Measurements from ENCODE around the gene POLR2E.

Gene POLR2E

DNA sequence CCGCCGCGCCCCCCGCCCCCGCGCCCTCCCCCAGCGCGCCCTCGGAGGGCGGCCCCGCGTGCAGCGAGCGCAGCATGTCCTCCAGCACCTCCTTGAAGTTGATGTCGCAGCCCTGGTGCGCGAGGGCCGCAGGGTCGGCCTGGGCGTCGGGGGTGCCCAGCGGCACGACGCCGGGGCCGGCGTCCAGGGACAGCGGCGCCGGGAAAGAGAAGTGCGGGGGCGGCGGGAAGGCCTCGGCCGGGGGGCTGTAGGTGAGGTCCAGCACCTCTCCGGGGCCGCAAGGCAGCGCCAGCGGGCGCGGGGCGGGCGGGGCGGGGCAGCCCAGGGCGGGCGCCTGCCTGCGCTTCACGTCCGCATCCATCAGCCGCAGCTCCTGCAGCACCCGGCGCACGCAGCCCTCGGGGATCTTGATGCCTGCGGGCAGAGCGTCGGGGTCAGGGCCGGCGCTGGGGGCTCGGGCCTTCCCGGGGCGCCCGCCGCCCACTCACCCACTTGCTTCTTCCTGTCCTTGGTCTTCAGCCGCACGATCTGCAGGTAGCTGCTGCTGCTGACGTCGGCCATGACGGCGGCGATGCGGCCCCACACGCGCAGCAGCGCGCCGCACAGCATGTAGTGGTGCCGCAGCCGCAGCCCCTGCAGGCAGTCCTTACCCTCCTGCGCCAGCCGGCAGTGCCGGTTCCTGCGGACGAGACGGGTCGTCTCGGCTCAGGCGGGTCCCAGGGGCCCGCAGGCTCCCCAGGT is 13.3 kb upstream of the POLR2E start:
- H3K27me3 ChIP-seq (ENCODE audit: insufficient read depth, poor library complexity, severe bottlenecking): no peaks in the 10 kb centered on the region
- no peak overlapping the region for H3K4me3 ChIP-seq (replicated peaks; ENCODE audit: insufficient read depth, low read length)
- TF ChIP-seq, protein P1, sequence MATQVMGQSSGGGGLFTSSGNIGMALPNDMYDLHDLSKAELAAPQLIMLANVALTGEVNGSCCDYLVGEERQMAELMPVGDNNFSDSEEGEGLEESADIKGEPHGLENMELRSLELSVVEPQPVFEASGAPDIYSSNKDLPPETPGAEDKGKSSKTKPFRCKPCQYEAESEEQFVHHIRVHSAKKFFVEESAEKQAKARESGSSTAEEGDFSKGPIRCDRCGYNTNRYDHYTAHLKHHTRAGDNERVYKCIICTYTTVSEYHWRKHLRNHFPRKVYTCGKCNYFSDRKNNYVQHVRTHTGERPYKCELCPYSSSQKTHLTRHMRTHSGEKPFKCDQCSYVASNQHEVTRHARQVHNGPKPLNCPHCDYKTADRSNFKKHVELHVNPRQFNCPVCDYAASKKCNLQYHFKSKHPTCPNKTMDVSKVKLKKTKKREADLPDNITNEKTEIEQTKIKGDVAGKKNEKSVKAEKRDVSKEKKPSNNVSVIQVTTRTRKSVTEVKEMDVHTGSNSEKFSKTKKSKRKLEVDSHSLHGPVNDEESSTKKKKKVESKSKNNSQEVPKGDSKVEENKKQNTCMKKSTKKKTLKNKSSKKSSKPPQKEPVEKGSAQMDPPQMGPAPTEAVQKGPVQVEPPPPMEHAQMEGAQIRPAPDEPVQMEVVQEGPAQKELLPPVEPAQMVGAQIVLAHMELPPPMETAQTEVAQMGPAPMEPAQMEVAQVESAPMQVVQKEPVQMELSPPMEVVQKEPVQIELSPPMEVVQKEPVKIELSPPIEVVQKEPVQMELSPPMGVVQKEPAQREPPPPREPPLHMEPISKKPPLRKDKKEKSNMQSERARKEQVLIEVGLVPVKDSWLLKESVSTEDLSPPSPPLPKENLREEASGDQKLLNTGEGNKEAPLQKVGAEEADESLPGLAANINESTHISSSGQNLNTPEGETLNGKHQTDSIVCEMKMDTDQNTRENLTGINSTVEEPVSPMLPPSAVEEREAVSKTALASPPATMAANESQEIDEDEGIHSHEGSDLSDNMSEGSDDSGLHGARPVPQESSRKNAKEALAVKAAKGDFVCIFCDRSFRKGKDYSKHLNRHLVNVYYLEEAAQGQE (IDR thresholded peaks at IDR 0.05; ENCODE audit: insufficient replicate concordance, low read depth): no peak
- TF ChIP-seq SPI1 (IDR thresholded peaks at IDR 0.05; ENCODE audit: borderline replicate concordance, low read depth) (no peak), POLR2AphosphoS5 (IDR thresholded peaks at IDR 0.05; ENCODE audit: low read depth) (no peak), GABPA (IDR thresholded peaks at IDR 0.05; ENCODE audit: low read depth) (no peak)
- TF ChIP-seq, protein P2, sequence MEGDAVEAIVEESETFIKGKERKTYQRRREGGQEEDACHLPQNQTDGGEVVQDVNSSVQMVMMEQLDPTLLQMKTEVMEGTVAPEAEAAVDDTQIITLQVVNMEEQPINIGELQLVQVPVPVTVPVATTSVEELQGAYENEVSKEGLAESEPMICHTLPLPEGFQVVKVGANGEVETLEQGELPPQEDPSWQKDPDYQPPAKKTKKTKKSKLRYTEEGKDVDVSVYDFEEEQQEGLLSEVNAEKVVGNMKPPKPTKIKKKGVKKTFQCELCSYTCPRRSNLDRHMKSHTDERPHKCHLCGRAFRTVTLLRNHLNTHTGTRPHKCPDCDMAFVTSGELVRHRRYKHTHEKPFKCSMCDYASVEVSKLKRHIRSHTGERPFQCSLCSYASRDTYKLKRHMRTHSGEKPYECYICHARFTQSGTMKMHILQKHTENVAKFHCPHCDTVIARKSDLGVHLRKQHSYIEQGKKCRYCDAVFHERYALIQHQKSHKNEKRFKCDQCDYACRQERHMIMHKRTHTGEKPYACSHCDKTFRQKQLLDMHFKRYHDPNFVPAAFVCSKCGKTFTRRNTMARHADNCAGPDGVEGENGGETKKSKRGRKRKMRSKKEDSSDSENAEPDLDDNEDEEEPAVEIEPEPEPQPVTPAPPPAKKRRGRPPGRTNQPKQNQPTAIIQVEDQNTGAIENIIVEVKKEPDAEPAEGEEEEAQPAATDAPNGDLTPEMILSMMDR (IDR thresholded peaks at IDR 0.05; ENCODE audit: insufficient read depth, low read length): no peak
- no peak for DNase-seq (ENCODE audit: low read depth in 1 of 2, low spot score in 1 of 2)
- H3K27ac ChIP-seq (replicated peaks): no peak overlapping the region

DNA sequence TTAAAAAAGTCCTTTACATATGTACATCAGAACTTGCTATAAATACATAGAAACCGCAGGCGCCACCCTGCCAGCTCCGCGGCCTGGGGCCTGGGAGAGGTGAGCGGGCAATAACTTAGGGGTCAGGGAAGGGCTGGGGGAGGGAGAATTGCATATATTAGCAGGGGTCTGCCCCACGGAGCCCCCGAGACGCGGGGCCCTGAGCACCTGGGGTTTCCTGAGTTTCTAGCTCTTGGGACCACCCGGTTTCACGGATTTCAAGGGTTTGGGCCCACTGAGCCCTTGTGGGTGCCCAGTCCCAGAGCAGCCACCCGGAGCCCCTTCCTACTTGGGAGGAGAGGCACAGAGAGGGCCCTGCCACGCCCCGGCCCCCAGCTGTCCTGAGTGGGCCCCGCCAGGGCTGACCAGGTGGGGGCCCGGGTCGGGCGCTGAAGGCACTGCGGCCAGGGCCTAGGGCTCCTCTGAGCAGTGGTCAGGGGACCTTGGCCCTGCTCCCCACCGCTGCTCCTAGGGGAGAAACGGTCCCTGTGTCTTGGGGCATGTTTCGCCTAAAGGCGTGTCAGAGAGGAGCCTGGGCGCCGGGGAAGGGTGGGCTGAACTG is 12.6 kb upstream of the POLR2E start:
- Histone ChIP-seq H3K27me3 (ENCODE audit: insufficient read depth, poor library complexity, severe bottlenecking) (no peaks in the 10 kb centered on the region), H3K4me3 (replicated peaks; ENCODE audit: insufficient read depth, low read length) (no peak overlapping the region), H3K27ac (replicated peaks) (no peak overlapping the region)
- no peak for DNase-seq (ENCODE audit: low read depth in 1 of 2, low spot score in 1 of 2)
- TF ChIP-seq, protein P2 (IDR thresholded peaks at IDR 0.05; ENCODE audit: insufficient read depth, low read length): no peak
- no peak for TF ChIP-seq POLR2AphosphoS5 (IDR thresholded peaks at IDR 0.05; ENCODE audit: low read depth)
- TF ChIP-seq SPI1 (IDR thresholded peaks at IDR 0.05; ENCODE audit: borderline replicate concordance, low read depth): no peak
- TF ChIP-seq GABPA (IDR thresholded peaks at IDR 0.05; ENCODE audit: low read depth): no peak
- TF ChIP-seq, protein P1 (IDR thresholded peaks at IDR 0.05; ENCODE audit: insufficient replicate concordance, low read depth): no peak

DNA sequence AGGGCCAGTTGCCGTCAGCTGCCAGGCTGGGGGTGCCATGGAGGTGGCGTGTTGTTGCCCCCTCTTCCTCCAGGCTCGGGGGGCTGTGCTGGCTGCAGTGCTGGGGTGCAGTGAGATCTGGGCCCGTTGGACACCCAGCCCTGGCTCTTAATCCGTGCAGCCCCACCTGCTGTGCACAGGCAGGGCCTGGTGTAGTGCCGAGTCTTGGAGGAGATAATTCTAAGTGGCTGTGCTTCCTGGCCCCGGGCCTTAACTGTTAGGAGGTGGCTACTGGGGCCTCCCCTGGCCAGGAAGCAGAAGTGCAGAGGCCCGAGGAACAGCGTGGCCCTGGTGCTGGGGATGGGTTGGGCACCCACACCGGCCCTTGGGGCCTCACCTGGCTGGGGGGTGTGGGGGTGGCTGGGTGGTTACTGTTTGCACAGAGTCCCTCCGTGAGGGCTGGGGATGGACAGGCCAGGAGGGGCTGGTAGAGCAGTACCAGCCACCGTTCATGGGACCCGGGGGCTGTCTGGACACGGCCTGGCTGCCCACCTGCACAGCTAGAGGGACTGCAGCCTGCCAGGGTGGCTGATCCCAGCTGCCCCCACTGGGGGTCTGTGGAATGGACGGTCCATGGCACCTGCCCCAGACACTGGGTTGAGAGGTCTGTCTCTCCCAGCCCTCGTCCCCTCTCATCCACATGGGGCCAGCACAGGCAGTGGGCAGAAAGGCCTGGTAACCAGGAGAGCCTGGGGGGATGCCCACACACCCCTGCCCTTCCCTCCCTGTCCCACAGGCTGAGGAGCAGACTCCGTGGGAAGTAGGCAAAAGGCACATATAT is 11.9 kb upstream of the POLR2E start:
- H3K27ac ChIP-seq (replicated peaks): 0 out of 2 replicates have a peak overlapping the region, but pooled peaks have one; percentile 16
- no peaks in the 10 kb centered on the region for H3K27me3 ChIP-seq (ENCODE audit: insufficient read depth, poor library complexity, severe bottlenecking)
- DNase-seq (ENCODE audit: low read depth in 1 of 2, low spot score in 1 of 2): peak in 1 of 2 experiments; percentile 65
- TF ChIP-seq, protein P1 (IDR thresholded peaks at IDR 0.05; ENCODE audit: insufficient replicate concordance, low read depth): no peak
- TF ChIP-seq GABPA (IDR thresholded peaks at IDR 0.05; ENCODE audit: low read depth): no peak
- TF ChIP-seq, protein P2 (IDR thresholded peaks at IDR 0.05; ENCODE audit: insufficient read depth, low read length): no peak
- TF ChIP-seq SPI1 (IDR thresholded peaks at IDR 0.05; ENCODE audit: borderline replicate concordance, low read depth): peak; percentile 65; the same call in 1 of the 2 replicates
- TF ChIP-seq POLR2AphosphoS5 (IDR thresholded peaks at IDR 0.05; ENCODE audit: low read depth): no peak; the same call in 1 of the 2 replicates
- no peak overlapping the region for H3K4me3 ChIP-seq (replicated peaks; ENCODE audit: insufficient read depth, low read length)
